Endothelial cell of umbilical vein (primary cell): ENCODE data around the gene NAA38. TPM values are rescaled to one million over a fixed set of nuclear protein-coding genes. Genes with fewer than 3 reads are reported as not detected.

ENCODE experiments used
- BruUV-seq: library from RNA; stranded (reverse); fragments of 400-500 nt; replicated peaks from 2 replicates; lab custom pipeline; 2021; lab: Mats Ljungman, UMichigan
- CTCF ChIA-PET: fragments of 300-600, 350-600 bp; sonication (Branson Sonifier 250); formaldehyde crosslinking; loops from one replicate; lab custom pipeline; 2021; ENCODE audit warnings: antibody characterized with exemption, inconsistent platforms; lab: Charles Lee
- POLR2A ChIA-PET: fragments of 300-600, 350-600 bp; sonication (Branson Sonifier 250); formaldehyde crosslinking; loops from one replicate; lab custom pipeline; 2021; ENCODE audit warnings: antibody characterized with exemption, inconsistent platforms; lab: Charles Lee
- DNase-seq: peaks from one replicate; pipeline ENCODE4 v3.0.0-alpha.2; 2011; ENCODE audit warnings: low read depth, low spot score
- FAIRE-seq: peaks from 2 replicates; lab custom pipeline; 2011; peaks lifted over from hg19 to GRCh38; lab: Jason Lieb, UNC
- H2AFZ ChIP-seq: 2 replicates; pipeline ENCODE4 v1.6.0; 2012; ENCODE audit warnings: low read depth, low read length, control low read depth, inconsistent platforms
- H3K27ac ChIP-seq: 2 replicates; pipeline ENCODE4 v1.5.1; 2011; ENCODE audit warnings: low read depth, mild to moderate bottlenecking, control low read depth, low read length, moderate library complexity; ENCODE audit not compliant: insufficient read depth
- H3K27me3 ChIP-seq, 2 experiments: 2 replicates each; pipeline versions ENCODE4 v1.6.0 to v1.6.1; 2011; ENCODE audit warnings: low read length in 2 of 2, mixed read lengths in 1 of 2; ENCODE audit not compliant: control insufficient read depth in 2 of 2, insufficient read depth in 2 of 2
- H3K36me3 ChIP-seq, 2 experiments: 2 replicates in 1 of 2; 3 replicates in 1 of 2; pipeline ENCODE4 v1.5.1; 2011; ENCODE audit warnings: low read length in 2 of 2, mild to moderate bottlenecking in 1 of 2, moderate library complexity in 1 of 2; ENCODE audit not compliant: control insufficient read depth in 2 of 2, insufficient read depth in 2 of 2; ENCODE audit errors: extremely low read depth in 1 of 2
- H3K4me1 ChIP-seq: 3 replicates; pipeline ENCODE4 v1.5.1; 2011; ENCODE audit warnings: mild to moderate bottlenecking, low read length; ENCODE audit not compliant: control insufficient read depth, insufficient read depth; ENCODE audit errors: extremely low read depth
- H3K4me2 ChIP-seq: 2 replicates; pipeline ENCODE4 v1.6.1; 2011; ENCODE audit warnings: low read length, control low read depth, mixed read lengths; ENCODE audit not compliant: insufficient read depth
- H3K4me3 ChIP-seq, 3 experiments: fragments of 200-600 bp in 1 of 3; sonication (generic), shearing (Covaris generic) in 1 of 3; replicated peaks in 1 of 3; 2 replicates each; pipeline ENCODE4 v1.5.1; 2011 to 2016; ENCODE audit warnings: control low read depth in 3 of 3, low read length in 3 of 3, mild to moderate bottlenecking in 2 of 3, inconsistent platforms in 1 of 3, low read depth in 1 of 3, moderate library complexity in 1 of 3; ENCODE audit not compliant: insufficient read depth in 1 of 3
- H3K79me2 ChIP-seq: 2 replicates; pipeline ENCODE4 v1.6.0; 2012; ENCODE audit warnings: low read length, inconsistent platforms; ENCODE audit not compliant: control insufficient read depth, insufficient read depth
- H3K9ac ChIP-seq: replicated peaks from 2 replicates; pipeline ENCODE3; 2011; ENCODE audit warnings: low read length, control low read depth; ENCODE audit not compliant: insufficient read depth; ENCODE audit errors: extremely low read depth
- H3K9me1 ChIP-seq: replicated peaks from 3 replicates; pipeline ENCODE4 v1.6.0; 2011; ENCODE audit warnings: mild to moderate bottlenecking, low read length; ENCODE audit not compliant: control insufficient read depth, insufficient read depth; ENCODE audit errors: extremely low read depth
- H3K9me3 ChIP-seq: replicated peaks from 2 replicates; pipeline ENCODE4 v1.5.1; 2012; ENCODE audit warnings: low read length, inconsistent platforms; ENCODE audit not compliant: control insufficient read depth, insufficient read depth
- H4K20me1 ChIP-seq: replicated peaks from 2 replicates; pipeline ENCODE3; 2011; ENCODE audit warnings: mild to moderate bottlenecking, low read length; ENCODE audit not compliant: control insufficient read depth, insufficient read depth; ENCODE audit errors: extremely low read depth
- CTCF ChIP-seq, 2 donors: IDR thresholded peaks; 1 replicate in 1 of 2; 2 replicates in 1 of 2; pipeline ENCODE4 v1.5.1; 2011; ENCODE audit warnings: low read length in 2 of 2, mild to moderate bottlenecking in 2 of 2, moderate library complexity in 2 of 2, control low read depth in 1 of 2, inconsistent platforms in 1 of 2, low read depth in 1 of 2; ENCODE audit not compliant: insufficient read depth in 1 of 2; ENCODE audit errors: extremely low read depth in 1 of 2
- EZH2 ChIP-seq: IDR thresholded peaks from 2 replicates; pipeline ENCODE4 v1.6.1; 2012; ENCODE audit warnings: borderline replicate concordance, low read depth, mild to moderate bottlenecking, moderate library complexity, low read length, inconsistent platforms; ENCODE audit not compliant: severe bottlenecking
- FOS ChIP-seq: IDR thresholded peaks from 2 replicates; pipeline ENCODE4 v1.6.1; 2011; ENCODE audit warnings: mild to moderate bottlenecking, low read length, moderate library complexity, borderline replicate concordance; ENCODE audit not compliant: insufficient read depth
- GATA2 ChIP-seq: IDR thresholded peaks from 2 replicates; pipeline ENCODE4 v1.7.0; 2011; ENCODE audit warnings: low read depth, mild to moderate bottlenecking, moderate library complexity, mixed read lengths, low read length; ENCODE audit not compliant: insufficient read length, insufficient read depth
- JUN ChIP-seq: IDR thresholded peaks from 2 replicates; pipeline ENCODE4 v1.6.1; 2011; ENCODE audit warnings: borderline replicate concordance, low read depth; ENCODE audit not compliant: insufficient read length, insufficient read depth
- MYC ChIP-seq: IDR thresholded peaks from one replicate; pipeline ENCODE4 v1.6.1; 2011; ENCODE audit warnings: mild to moderate bottlenecking, low read depth, low read length
- POLR2A ChIP-seq: IDR thresholded peaks from 2 replicates; pipeline ENCODE4 v1.6.1; 2012; ENCODE audit warnings: low read depth, mild to moderate bottlenecking, control low read depth, low read length
- POLR2AphosphoS5 ChIP-seq: IDR thresholded peaks from 2 replicates; pipeline ENCODE4 v1.6.1; 2012; ENCODE audit warnings: low read depth, mild to moderate bottlenecking, control low read depth, low read length, moderate library complexity; ENCODE audit not compliant: insufficient read depth
- dilution Hi-C: fragments of 300-500 bp; cut with MboI; formaldehyde crosslinking; loops from one replicate; pipeline ENCODE4 v1.15.0; 2019; ENCODE audit warnings: low sequenced_read_pairs; ENCODE audit not compliant: extremely low pct_ligation_motif_present
- intact Hi-C: fragments of 100-400 bp; cut with micrococcal nuclease; formaldehyde crosslinking; loops from one replicate; pipeline ENCODE4 v1.10.0; 2022
- polyA plus RNA-seq, 4 experiments: library from polyadenylated mRNA; depleted of rRNA in 3 of 4; stranded (reverse) in 3 of 4; unstranded in 1 of 4; fragments of >200 nt; gene quantifications; 2 replicates each; pipeline versions ENCODE4 v1.2.1 to v1.2.3, GENCODE V29; 2011 to 2012; ENCODE audit warnings: missing spikeins in 1 of 4
- total RNA-seq: library from RNA; stranded (reverse); gene quantifications from 2 replicates; pipeline ENCODE4 v1.2.3, GENCODE V29; 2021
- TF ChIP-seq, protein P1 (sequence below): IDR thresholded peaks from 2 replicates; pipeline ENCODE4 v1.6.1; 2011; ENCODE audit not compliant: insufficient read depth, insufficient read length

NAA38 gene
- total and polyA plus RNA-seq, 2 donors (not counting 3 experiments of a cell fraction or from before 2014, with no cell fraction given) = 119 to 267 TPM

DNA sequence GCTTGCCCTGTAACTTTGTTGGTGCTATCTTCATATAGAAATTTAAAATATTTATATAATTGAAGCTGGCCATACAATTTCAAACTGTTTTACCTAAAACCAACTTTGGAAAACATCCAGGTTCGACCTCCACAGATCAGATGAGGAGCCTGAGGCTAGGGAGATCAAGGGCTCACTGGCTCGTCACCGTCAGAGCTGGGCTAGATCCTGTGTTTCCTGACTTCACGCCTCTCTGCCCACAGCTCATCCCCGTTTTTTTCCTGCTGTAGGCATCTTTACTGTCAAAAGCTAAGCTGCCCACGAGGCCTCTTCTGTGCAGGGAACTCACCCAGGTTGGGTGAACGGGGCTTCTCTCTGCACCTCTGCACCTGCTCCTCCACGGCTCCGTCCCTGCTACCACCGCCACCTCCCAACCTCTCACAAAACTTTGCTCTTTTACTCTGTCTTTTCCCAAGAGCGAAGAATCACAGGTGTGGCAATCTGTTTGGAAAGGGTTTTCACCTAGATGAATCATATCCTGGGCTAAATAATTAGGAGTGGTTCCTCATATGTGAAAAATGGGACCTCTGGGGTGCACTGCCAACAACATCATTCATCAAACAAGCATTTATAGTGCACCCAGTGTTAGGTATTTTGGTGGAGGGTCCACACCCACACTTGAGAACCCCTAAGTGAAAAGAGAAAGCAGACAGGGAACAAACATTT, 48.1 kb downstream of the NAA38 start:
- no peaks in the 10 kb centered on the region for H3K9me3 ChIP-seq
- H3K4me2 ChIP-seq = no peak overlapping the region
- H3K36me3 ChIP-seq = no peaks in the 10 kb centered on the region
- H3K4me3 ChIP-seq = no peak overlapping the region
- peak; percentile 24 for FAIRE-seq
- ChIA-PET POLR2A (no interaction called here), CTCF (interaction anchor here (1.0 to 1.3 kb wide), 2 partner anchors 27 to 66 kb away, joined by 3 read pairs; no protein-coding TSS in a partner anchor)
- dilution Hi-C loops (no loop called here), intact Hi-C loops (no loop called here)
- H3K79me2 ChIP-seq = no peaks in the 10 kb centered on the region
- H3K9ac ChIP-seq = no peak overlapping the region
- TF ChIP-seq FOS (no peak), JUN (no peak), POLR2A (no peak), GATA2 (no peak), EZH2 (no peak), MYC (no peak), POLR2AphosphoS5 (no peak), CTCF (IDR thresholded peaks at IDR 0.05; ENCODE audit: extremely low read depth in 1 of 2, insufficient read depth in 1 of 2, low read depth in 1 of 2, low read length in 2 of 2) (no peak)
- TF ChIP-seq, protein P1, sequence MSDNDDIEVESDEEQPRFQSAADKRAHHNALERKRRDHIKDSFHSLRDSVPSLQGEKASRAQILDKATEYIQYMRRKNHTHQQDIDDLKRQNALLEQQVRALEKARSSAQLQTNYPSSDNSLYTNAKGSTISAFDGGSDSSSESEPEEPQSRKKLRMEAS = no peak
- no peak overlapping the region for H2AFZ ChIP-seq
- no peaks in the 10 kb centered on the region for H4K20me1 ChIP-seq
- BruUV-seq = no TSS peak
- no peaks in the 10 kb centered on the region for H3K4me1 ChIP-seq
- peaks cover 0 to 8% of the 10 kb centered on the region in 2 experiments for H3K27me3 ChIP-seq
- no peaks in the 10 kb centered on the region for H3K9me1 ChIP-seq
- H3K27ac ChIP-seq = no peak overlapping the region
- no peak for DNase-seq
